HCT116 (cell line): ENCODE results near the gene SLC39A12.

Source experiments
- ATF3 ChIP-seq: IDR thresholded peaks from 2 replicates; pipeline ENCODE4 v1.6.1; 2012
- CEBPB ChIP-seq: IDR thresholded peaks from 2 replicates; pipeline ENCODE4 v1.6.1; 2012; ENCODE audit warnings: low read depth
- EGR1 ChIP-seq: IDR thresholded peaks from 2 replicates; pipeline ENCODE4 v1.6.1; 2012; ENCODE audit warnings: low read depth
- ELF1 ChIP-seq: IDR thresholded peaks from 2 replicates; pipeline ENCODE4 v1.6.1; 2012; ENCODE audit warnings: low read depth, borderline replicate concordance
- EZH2 ChIP-seq: fragments of 200-600 bp; sonication (generic); IDR thresholded peaks from 2 replicates; pipeline ENCODE4 v1.6.1; 2017; ENCODE audit warnings: antibody characterized with exemption, mixed run types
- JUND ChIP-seq: IDR thresholded peaks from 2 replicates; pipeline ENCODE4 v1.6.1; 2012
- POLR2A ChIP-seq: IDR thresholded peaks from 2 replicates; pipeline ENCODE4 v1.7.0; 2011; ENCODE audit warnings: borderline replicate concordance; ENCODE audit not compliant: insufficient read depth, insufficient read length; ENCODE audit errors: extremely low read depth
- SP1 ChIP-seq: IDR thresholded peaks from 2 replicates; pipeline ENCODE4 v1.6.1; 2012; ENCODE audit warnings: low read depth
- ZNF274 ChIP-seq: fragments of 200-500 bp; sonication (Bioruptor generic); IDR thresholded peaks from 2 replicates; pipeline ENCODE4 v1.6.1; 2014; ENCODE audit warnings: mild to moderate bottlenecking, low read depth, low read length, inconsistent platforms
- TF ChIP-seq, protein P1 (sequence below), 3 experiments: fragments of 200-600 bp in 1 of 3; sonication (generic) in 1 of 3; IDR thresholded peaks in 2 of 3; conservative IDR thresholded peaks in 1 of 3; 2 replicates each; pipeline ENCODE4 v1.5.1; 2012 to 2017; ENCODE audit warnings: low read depth in 2 of 3, low read length in 2 of 3, antibody characterized with exemption in 1 of 3, borderline replicate concordance in 1 of 3, control low read depth in 1 of 3, mild to moderate bottlenecking in 1 of 3, mixed read lengths in 1 of 3, mixed run types in 1 of 3, moderate library complexity in 1 of 3; ENCODE audit not compliant: insufficient read depth in 1 of 3
- TF ChIP-seq, protein P2 (sequence below): IDR thresholded peaks from 2 replicates; pipeline ENCODE4 v1.6.1; 2012
- TF ChIP-seq, protein P3 (sequence below): IDR thresholded peaks from 2 replicates; pipeline ENCODE4 v1.6.1; 2012; ENCODE audit warnings: low read depth

DNA sequence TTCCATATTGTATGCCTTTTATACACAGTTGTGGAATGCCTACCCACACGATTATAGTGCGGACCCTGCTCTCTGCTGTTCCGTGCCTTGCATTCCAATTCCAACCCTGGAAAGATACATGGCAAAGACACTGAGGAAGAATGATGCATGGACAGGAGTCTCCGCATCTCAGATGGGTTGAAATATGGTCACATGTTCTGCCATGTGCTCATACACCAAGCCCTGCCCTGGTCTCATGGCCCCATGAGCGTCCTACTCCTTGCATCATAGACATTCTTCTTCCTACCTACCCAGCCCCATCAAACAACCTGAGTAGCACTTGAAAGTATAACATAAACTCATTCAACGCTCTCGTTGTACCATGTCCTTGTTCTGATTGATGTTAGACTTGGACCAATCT, 6.3 kb downstream of the SLC39A12 start:
- TF ChIP-seq, protein P1, sequence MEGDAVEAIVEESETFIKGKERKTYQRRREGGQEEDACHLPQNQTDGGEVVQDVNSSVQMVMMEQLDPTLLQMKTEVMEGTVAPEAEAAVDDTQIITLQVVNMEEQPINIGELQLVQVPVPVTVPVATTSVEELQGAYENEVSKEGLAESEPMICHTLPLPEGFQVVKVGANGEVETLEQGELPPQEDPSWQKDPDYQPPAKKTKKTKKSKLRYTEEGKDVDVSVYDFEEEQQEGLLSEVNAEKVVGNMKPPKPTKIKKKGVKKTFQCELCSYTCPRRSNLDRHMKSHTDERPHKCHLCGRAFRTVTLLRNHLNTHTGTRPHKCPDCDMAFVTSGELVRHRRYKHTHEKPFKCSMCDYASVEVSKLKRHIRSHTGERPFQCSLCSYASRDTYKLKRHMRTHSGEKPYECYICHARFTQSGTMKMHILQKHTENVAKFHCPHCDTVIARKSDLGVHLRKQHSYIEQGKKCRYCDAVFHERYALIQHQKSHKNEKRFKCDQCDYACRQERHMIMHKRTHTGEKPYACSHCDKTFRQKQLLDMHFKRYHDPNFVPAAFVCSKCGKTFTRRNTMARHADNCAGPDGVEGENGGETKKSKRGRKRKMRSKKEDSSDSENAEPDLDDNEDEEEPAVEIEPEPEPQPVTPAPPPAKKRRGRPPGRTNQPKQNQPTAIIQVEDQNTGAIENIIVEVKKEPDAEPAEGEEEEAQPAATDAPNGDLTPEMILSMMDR (IDR thresholded peaks at IDR 0.05 in 2 of 3, conservative IDR thresholded peaks at IDR 0.05 in 1 of 3; ENCODE audit: borderline replicate concordance in 1 of 3, insufficient read depth in 1 of 3, low read depth in 2 of 3, low read length in 2 of 3) = no peak
- TF ChIP-seq, protein P2, sequence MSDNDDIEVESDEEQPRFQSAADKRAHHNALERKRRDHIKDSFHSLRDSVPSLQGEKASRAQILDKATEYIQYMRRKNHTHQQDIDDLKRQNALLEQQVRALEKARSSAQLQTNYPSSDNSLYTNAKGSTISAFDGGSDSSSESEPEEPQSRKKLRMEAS = no peak
- TF ChIP-seq ZNF274 (no peak), CEBPB (no peak), EZH2 (no peak), JUND (no peak), POLR2A (no peak), ELF1 (no peak), EGR1 (no peak), SP1 (no peak), ATF3 (no peak)
- TF ChIP-seq, protein P3, sequence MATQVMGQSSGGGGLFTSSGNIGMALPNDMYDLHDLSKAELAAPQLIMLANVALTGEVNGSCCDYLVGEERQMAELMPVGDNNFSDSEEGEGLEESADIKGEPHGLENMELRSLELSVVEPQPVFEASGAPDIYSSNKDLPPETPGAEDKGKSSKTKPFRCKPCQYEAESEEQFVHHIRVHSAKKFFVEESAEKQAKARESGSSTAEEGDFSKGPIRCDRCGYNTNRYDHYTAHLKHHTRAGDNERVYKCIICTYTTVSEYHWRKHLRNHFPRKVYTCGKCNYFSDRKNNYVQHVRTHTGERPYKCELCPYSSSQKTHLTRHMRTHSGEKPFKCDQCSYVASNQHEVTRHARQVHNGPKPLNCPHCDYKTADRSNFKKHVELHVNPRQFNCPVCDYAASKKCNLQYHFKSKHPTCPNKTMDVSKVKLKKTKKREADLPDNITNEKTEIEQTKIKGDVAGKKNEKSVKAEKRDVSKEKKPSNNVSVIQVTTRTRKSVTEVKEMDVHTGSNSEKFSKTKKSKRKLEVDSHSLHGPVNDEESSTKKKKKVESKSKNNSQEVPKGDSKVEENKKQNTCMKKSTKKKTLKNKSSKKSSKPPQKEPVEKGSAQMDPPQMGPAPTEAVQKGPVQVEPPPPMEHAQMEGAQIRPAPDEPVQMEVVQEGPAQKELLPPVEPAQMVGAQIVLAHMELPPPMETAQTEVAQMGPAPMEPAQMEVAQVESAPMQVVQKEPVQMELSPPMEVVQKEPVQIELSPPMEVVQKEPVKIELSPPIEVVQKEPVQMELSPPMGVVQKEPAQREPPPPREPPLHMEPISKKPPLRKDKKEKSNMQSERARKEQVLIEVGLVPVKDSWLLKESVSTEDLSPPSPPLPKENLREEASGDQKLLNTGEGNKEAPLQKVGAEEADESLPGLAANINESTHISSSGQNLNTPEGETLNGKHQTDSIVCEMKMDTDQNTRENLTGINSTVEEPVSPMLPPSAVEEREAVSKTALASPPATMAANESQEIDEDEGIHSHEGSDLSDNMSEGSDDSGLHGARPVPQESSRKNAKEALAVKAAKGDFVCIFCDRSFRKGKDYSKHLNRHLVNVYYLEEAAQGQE = no peak
